OCI-LY7 (cell line): ENCODE data around the gene COL8A1.

Source experiments
- EZH2phosphoT487 ChIP-seq: fragments of 200-600 bp; sonication (generic); IDR thresholded peaks from 2 replicates; pipeline ENCODE4 v1.6.1; 2018; ENCODE audit warnings: low read depth, borderline replicate concordance, mild to moderate bottlenecking, mixed run types, antibody characterized with exemption, low read length, moderate library complexity, mixed read lengths
- TF ChIP-seq, protein P1 (sequence below): fragments of 200-600 bp; sonication (generic); conservative IDR thresholded peaks from 2 replicates; pipeline ENCODE4 v1.5.1; 2014; ENCODE audit warnings: mild to moderate bottlenecking, antibody characterized with exemption, low read length, moderate library complexity, mixed read lengths

DNA sequence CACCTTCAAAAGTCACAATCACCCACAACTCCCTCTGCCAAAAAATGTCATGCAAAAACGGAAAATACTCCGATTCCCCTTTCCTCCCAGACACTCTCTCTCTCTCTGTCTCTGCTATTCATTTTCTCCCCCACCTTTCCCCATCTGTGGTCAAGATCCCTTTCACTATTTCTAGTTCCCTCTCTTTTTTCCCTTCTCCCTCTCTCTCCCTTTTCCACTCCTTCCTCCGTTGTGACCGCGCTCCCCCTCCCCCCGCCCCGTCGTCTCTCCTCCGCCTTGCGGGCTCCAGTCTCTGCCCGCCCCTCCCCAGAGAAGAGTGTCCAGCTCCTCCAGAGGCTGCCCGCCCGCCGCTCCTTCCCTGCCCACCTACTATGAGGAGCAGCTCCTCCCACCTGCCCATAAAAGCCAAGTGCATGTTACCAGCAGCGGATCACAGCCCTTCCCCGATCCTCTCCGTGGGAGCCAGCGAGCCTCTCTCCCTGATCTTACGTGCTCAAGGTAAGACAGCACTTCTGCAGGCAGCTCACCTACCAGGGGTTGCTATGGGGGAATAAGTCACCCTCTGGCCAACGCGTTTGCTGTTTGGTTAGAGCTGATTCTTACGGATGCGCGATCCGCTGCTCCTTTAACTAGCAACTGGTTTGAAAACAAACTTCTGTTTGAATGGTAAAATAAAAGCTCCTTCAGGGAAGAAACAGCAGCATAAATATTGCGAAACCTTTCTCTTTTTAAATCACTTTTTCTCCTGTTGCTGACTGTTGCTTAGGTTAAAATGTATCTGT lies at the start of gene COL8A1:
- TF ChIP-seq, protein P1, sequence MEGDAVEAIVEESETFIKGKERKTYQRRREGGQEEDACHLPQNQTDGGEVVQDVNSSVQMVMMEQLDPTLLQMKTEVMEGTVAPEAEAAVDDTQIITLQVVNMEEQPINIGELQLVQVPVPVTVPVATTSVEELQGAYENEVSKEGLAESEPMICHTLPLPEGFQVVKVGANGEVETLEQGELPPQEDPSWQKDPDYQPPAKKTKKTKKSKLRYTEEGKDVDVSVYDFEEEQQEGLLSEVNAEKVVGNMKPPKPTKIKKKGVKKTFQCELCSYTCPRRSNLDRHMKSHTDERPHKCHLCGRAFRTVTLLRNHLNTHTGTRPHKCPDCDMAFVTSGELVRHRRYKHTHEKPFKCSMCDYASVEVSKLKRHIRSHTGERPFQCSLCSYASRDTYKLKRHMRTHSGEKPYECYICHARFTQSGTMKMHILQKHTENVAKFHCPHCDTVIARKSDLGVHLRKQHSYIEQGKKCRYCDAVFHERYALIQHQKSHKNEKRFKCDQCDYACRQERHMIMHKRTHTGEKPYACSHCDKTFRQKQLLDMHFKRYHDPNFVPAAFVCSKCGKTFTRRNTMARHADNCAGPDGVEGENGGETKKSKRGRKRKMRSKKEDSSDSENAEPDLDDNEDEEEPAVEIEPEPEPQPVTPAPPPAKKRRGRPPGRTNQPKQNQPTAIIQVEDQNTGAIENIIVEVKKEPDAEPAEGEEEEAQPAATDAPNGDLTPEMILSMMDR: no peak
- TF ChIP-seq EZH2phosphoT487: no peak
